22Rv1 (cell line): ENCODE measurements around the gene AGMO.

Source experiments
- ZFX ChIP-seq: fragments of 450-650 bp; IDR thresholded peaks from 2 replicates; pipeline ENCODE4 v1.6.1; 2017; ENCODE audit warnings: antibody characterized with exemption, borderline replicate concordance
- TF ChIP-seq, protein P1 (sequence below): fragments of 450-650 bp; IDR thresholded peaks from 2 replicates; pipeline ENCODE4 v1.5.1; 2017; ENCODE audit warnings: mild to moderate bottlenecking

DNA sequence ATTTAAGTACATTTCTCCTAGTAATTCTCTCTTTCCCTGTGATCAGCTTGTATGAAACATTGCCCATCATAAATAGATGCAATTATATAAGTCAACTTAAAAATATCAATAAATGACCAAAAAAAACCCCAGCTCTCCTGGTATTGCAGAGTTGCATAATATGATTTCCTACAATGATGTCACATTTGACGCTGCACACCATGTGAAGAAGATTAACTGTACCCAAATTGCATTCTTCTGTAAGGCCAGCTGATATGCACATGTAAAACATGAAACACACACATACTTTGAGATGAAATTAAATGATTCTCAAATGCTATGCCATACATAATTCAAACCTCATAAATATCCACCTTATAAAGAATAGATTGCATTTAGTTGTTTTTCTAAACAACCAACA lies 115.5 kb downstream of the AGMO start:
- TF ChIP-seq, protein P1, sequence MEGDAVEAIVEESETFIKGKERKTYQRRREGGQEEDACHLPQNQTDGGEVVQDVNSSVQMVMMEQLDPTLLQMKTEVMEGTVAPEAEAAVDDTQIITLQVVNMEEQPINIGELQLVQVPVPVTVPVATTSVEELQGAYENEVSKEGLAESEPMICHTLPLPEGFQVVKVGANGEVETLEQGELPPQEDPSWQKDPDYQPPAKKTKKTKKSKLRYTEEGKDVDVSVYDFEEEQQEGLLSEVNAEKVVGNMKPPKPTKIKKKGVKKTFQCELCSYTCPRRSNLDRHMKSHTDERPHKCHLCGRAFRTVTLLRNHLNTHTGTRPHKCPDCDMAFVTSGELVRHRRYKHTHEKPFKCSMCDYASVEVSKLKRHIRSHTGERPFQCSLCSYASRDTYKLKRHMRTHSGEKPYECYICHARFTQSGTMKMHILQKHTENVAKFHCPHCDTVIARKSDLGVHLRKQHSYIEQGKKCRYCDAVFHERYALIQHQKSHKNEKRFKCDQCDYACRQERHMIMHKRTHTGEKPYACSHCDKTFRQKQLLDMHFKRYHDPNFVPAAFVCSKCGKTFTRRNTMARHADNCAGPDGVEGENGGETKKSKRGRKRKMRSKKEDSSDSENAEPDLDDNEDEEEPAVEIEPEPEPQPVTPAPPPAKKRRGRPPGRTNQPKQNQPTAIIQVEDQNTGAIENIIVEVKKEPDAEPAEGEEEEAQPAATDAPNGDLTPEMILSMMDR: no peak
- no peak for TF ChIP-seq ZFX
